Right lobe of liver (tissue), 6 donors: Measurements from ENCODE around the gene CLEC19A. TPM values are rescaled to one million over a fixed set of nuclear protein-coding genes. Genes with fewer than 3 reads are reported as not detected.

Source experiments
- ATAC-seq, 4 donors: fragments of 200-7000 bp; cut with Tn5 transposase; one replicate each; pipeline ENCODE4 v1.9.1; 2020; ENCODE audit warnings: mild to moderate bottlenecking in 4 of 4, moderate library complexity in 4 of 4
- DNase-seq, 3 donors: peaks; one replicate each; pipeline ENCODE4 v3.0.0-alpha.2; 2020
- H3K27ac ChIP-seq, 3 donors: fragments of 200-600 bp; one replicate each; pipeline ENCODE4 v1.8.0; 2022
- H3K27me3 ChIP-seq, 2 donors: fragments of 200-600 bp; one replicate each; pipeline ENCODE4 v1.8.0; 2022
- H3K36me3 ChIP-seq, 4 donors: fragments of 200-600 bp; sonication (generic) in 1 of 4; one replicate each; pipeline versions ENCODE4 v1.5.1 to v1.8.0; 2017 to 2022; ENCODE audit warnings: control low read depth in 1 of 4
- H3K4me1 ChIP-seq, 4 donors: fragments of 200-600 bp; sonication (generic) in 1 of 4; one replicate each; pipeline versions ENCODE4 v1.5.1 to v1.8.0; 2017 to 2022; ENCODE audit warnings: control low read depth in 1 of 4
- H3K4me3 ChIP-seq, 3 donors: fragments of 200-600 bp; one replicate each; pipeline ENCODE4 v1.8.0; 2022
- H3K9me3 ChIP-seq, 4 donors: fragments of 200-600 bp; sonication (generic) in 1 of 4; one replicate each; pipeline versions ENCODE4 v1.5.1 to v1.8.0; 2017 to 2022; ENCODE audit warnings: control low read depth in 1 of 4
- CTCF ChIP-seq, 4 donors: fragments of 200-600 bp in 3 of 4; fragments of 450-650 bp in 1 of 4; IDR thresholded peaks; one replicate each; pipeline versions ENCODE4 v1.5.1 to v1.8.0; 2016 to 2022; ENCODE audit warnings: antibody characterized with exemption in 4 of 4, mild to moderate bottlenecking in 2 of 4
- POLR2A ChIP-seq: fragments of 450-650 bp; IDR thresholded peaks from one replicate; pipeline ENCODE4 v1.6.1; 2017; ENCODE audit warnings: antibody characterized with exemption, mild to moderate bottlenecking
- WGBS: methylation state at CpG from one replicate; pipeline ENCODE4 v1.1.6; 2018; ENCODE audit warnings: low coverage, low lambda C conversion rate; ENCODE audit not compliant: insufficient coverage; ENCODE audit errors: missing lambda C conversion rate; 5-methylcytosine and 5-hydroxymethylcytosine counted together
- intact Hi-C, 2 donors: fragments of 100-400 bp; cut with DNase I; formaldehyde crosslinking; loops; one replicate each; pipeline versions ENCODE4 v1.11.2 to v1.14.1; 2022
- total RNA-seq, 6 experiments: library from RNA; depleted of rRNA in 2 of 6; stranded (reverse); fragments of >200 nt in 2 of 6; fragmentation: NEBNext Ultra II Directional in 3 of 6; extraction: Animal tissue kit (Norgen Biotek cat#: 25700) in 3 of 6; gene quantifications; one replicate each; pipeline versions ENCODE4 v1.1.0 to v1.2.4, GENCODE V29; 2016 to 2023
- donor health status: DM: no; HTN: yes; CAD: no.
- donor health status: DM: no; HTN: no; CAD: no.
- donor health status: DM: no; HTN: no; CAD: no.
- donor health status: DM: no; HTN: yes; CAD: no.
- donor health status: DM: no; HTN: yes; CAD: no.

The CLEC19A gene
- total RNA-seq, 6 experiments from 2014 or later: 0.12 TPM; not detected in 5

GRCh38 chr16:19239511-19240155, 45.9 kb upstream of the CLEC19A start:
- no peaks in the 10 kb centered on the region for H3K27me3 ChIP-seq
- ATAC-seq: no peak
- H3K36me3 ChIP-seq: no peaks in the 10 kb centered on the region
- no peak overlapping the region for H3K27ac ChIP-seq
- 91% methylated on average over 8 of the region's 13 CpGs for WGBS
- no peak overlapping the region for H3K4me3 ChIP-seq
- intact Hi-C loops: no loop called here
- no peaks in the 10 kb centered on the region for H3K9me3 ChIP-seq
- H3K4me1 ChIP-seq: no peaks in the 10 kb centered on the region
- TF ChIP-seq POLR2A (no peak), CTCF (IDR thresholded peaks at IDR 0.05) (no peak)
- no peak for DNase-seq

- no peak for TF ChIP-seq POLR2A
- no peak for TF ChIP-seq CTCF (IDR thresholded peaks at IDR 0.05)
- intact Hi-C loops: no loop called here
- H3K27me3 ChIP-seq: no peaks in the 10 kb centered on the region
- ATAC-seq (no peak), DNase-seq (no peak)
- no peak overlapping the region for H3K27ac ChIP-seq
- H3K9me3 ChIP-seq: no peaks in the 10 kb centered on the region
- no peaks in the 10 kb centered on the region for H3K36me3 ChIP-seq
- H3K4me1 ChIP-seq: no peaks in the 10 kb centered on the region
- 67% methylated on average over 2 of the region's 7 CpGs for WGBS
- H3K4me3 ChIP-seq: no peak overlapping the region
Measured at GRCh38 chr16:19240494-19240893, 45.0 kb upstream of the CLEC19A start.

DNA sequence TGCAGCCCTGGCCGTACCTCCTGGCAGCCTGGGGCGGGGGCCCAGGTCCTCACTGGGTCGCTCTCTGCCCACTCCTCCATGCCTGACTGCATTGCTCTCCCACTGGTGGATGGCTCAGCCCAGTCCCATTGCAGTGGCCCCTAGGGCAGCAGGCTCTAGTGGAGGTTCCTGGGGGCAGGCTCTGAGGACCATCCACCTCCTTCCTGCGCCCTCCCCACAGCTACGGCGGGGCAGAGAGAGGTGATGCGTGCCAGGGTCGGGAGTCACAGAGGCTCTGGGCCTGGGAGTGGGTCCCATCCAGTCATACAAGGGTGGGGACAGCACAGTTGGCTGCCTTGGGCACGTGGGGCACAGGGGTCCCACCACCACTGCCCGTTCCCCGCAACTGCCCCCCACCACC, 44.0 kb upstream of the CLEC19A start:
- intact Hi-C loops: no loop called here
- DNase-seq: no peak

DNA sequence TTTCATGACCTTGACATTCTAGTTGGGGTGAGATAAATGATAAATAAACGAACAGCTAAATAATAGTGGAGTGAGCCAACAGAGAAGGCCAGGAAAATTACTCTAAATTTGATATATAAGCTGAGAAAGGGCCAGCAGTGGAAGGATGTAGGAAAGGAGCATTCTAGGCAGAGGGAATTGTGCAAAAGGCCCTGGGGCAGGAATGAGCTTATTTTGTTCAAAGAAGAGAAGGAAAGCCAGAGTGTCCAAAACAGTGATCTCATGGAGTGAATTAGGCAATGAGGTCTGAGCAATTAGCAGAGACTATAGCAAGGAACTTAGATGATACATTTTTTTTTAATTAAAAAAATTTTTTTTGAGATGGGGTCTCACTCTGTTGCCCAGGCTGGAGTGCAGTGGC, 43.3 kb upstream of the CLEC19A start:
- TF ChIP-seq CTCF (IDR thresholded peaks at IDR 0.05): no peak
- TF ChIP-seq POLR2A: no peak
- 13% methylated on average over 1 of the region's 1 CpG for WGBS

More for the DNA sequence above, 44.0 kb upstream of the CLEC19A start:
- Histone ChIP-seq H3K27me3 (no peaks in the 10 kb centered on the region), H3K4me1 (no peaks in the 10 kb centered on the region), H3K36me3 (no peaks in the 10 kb centered on the region), H3K4me3 (no peak overlapping the region), H3K27ac (no peak overlapping the region), H3K9me3 (no peaks in the 10 kb centered on the region)
- no CpG with 5 or more reads among the region's 11 CpGs for WGBS
- TF ChIP-seq POLR2A (no peak), CTCF (IDR thresholded peaks at IDR 0.05) (no peak)
- ATAC-seq: no peak

More for the DNA sequence above, 43.3 kb upstream of the CLEC19A start:
- no peaks in the 10 kb centered on the region for H3K4me1 ChIP-seq
- ATAC-seq: no peak
- H3K4me3 ChIP-seq: no peak overlapping the region
- no peak overlapping the region for H3K27ac ChIP-seq
- no peaks in the 10 kb centered on the region for H3K36me3 ChIP-seq
- intact Hi-C loops: no loop called here
- H3K27me3 ChIP-seq: no peaks in the 10 kb centered on the region
- DNase-seq: no peak
- no peaks in the 10 kb centered on the region for H3K9me3 ChIP-seq
